Activated T-helper 1 cell treated with Interleukin-2 at 50 U/mL for 16 hours (primary cell): ENCODE results near the gene MCU.
"Not testable (repeated sequence)": the region's sequence is repeated elsewhere in the genome, so short reads cannot be mapped to it uniquely, and the experiment has no call there.

Source experiments
- DNase-seq: peaks from one replicate; pipeline ENCODE4 v3.0.0-alpha.2; 2020; ENCODE audit warnings: low read depth

MCU gene

GRCh38 chr10:72691863-72692743 lies at the start of gene MCU:
TSS of gene MCU (plus strand) at chr10:72692143. CDS start at chr10:72692152, 9 bp downstream.
- DNase-seq, result peak; percentile 89

GRCh38 chr10:72642318-72642717 lies 49.6 kb upstream of the MCU start:
- DNase-seq, result no peak

- DNase-seq, result no peak
Observed at GRCh38 chr10:72645263-72645858, 46.6 kb upstream of the MCU start.

- not testable (repeated sequence) for DNase-seq
Observed at GRCh38 chr10:72646971-72647370, 45.0 kb upstream of the MCU start.

GRCh38 chr10:72648301-72648700 lies 43.6 kb upstream of the MCU start:
- no peak for DNase-seq

GRCh38 chr10:72649291-72649690 lies 42.7 kb upstream of the MCU start:
- DNase-seq, result no peak

- DNase-seq, result no peak
Observed at GRCh38 chr10:72653383-72654096, 38.4 kb upstream of the MCU start.

- DNase-seq, result no peak
Observed at GRCh38 chr10:72654720-72655119, 37.2 kb upstream of the MCU start.

- no peak for DNase-seq
Observed at GRCh38 chr10:72658696-72659400, 33.1 kb upstream of the MCU start.

GRCh38 chr10:72659694-72660093 lies 32.2 kb upstream of the MCU start:
- no peak for DNase-seq

GRCh38 chr10:72660220-72660619 lies 31.7 kb upstream of the MCU start:
- no peak for DNase-seq

GRCh38 chr10:72661431-72661830 lies 30.5 kb upstream of the MCU start:
- no peak for DNase-seq

- DNase-seq, result no peak
Observed at GRCh38 chr10:72663971-72664370, 28.0 kb upstream of the MCU start.

- no peak for DNase-seq
Observed at GRCh38 chr10:72665925-72666324, 26.0 kb upstream of the MCU start.

- no peak for DNase-seq
Observed at GRCh38 chr10:72667207-72667864, 24.6 kb upstream of the MCU start.

- DNase-seq, result no peak
Observed at GRCh38 chr10:72673280-72673679, 18.7 kb upstream of the MCU start.

GRCh38 chr10:72674174-72674573 lies 17.8 kb upstream of the MCU start:
- DNase-seq, result not testable (repeated sequence)

- no peak for DNase-seq
Observed at GRCh38 chr10:72679838-72680241, 12.1 kb upstream of the MCU start.

GRCh38 chr10:72682638-72683037 lies 9.3 kb upstream of the MCU start:
- no peak for DNase-seq

GRCh38 chr10:72685264-72685921 lies 6.5 kb upstream of the MCU start:
- DNase-seq, result no peak

GRCh38 chr10:72686430-72686829 lies 5.5 kb upstream of the MCU start:
- DNase-seq, result not testable (repeated sequence)
